Middle frontal gyrus (tissue), 1 donor: Measurements from ENCODE around the gene NPRL2.
A peak's percentile ranks its signal among the peaks of the same experiment; 100 is the strongest.

ENCODE experiments used
- DNase-seq: peaks from one replicate; pipeline ENCODE4 v3.0.0-alpha.2; 2015; ENCODE audit warnings: low spot score; ENCODE audit errors: extremely low spot score

Gene NPRL2

GRCh38 chr3:50350527-50351322, at the start of gene NPRL2, which contains the start of gene CYB561D2:
TSS of gene NPRL2 (minus strand) at chr3:50350775. CDS start at chr3:50350652, 123 bp downstream.
TSS of gene CYB561D2 (plus strand) at chr3:50350862. CDS start at chr3:50351434, 572 bp downstream.
- DNase-seq, result peak; percentile 93

DNA sequence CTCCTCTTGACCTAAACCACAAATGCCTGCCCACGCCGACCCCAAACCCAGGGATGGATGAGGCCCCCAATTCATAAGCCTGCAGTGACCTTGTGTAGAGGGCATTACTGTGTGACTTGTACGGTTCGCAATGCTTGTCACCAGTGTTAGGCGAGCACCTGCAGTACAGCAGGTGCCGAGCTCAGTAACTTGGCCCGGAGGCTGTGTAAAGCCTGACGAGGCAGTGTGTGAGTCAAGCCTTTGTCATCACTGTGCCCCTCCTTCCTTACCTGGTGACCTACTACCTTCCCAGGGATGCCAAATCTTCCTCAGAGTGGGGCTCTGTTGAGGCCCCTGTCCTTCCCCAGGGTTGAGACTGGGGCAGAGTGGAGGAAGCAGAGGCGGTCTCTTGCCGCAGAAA, 45.9 kb upstream of the NPRL2 start:
- DNase-seq, result no peak

DNA sequence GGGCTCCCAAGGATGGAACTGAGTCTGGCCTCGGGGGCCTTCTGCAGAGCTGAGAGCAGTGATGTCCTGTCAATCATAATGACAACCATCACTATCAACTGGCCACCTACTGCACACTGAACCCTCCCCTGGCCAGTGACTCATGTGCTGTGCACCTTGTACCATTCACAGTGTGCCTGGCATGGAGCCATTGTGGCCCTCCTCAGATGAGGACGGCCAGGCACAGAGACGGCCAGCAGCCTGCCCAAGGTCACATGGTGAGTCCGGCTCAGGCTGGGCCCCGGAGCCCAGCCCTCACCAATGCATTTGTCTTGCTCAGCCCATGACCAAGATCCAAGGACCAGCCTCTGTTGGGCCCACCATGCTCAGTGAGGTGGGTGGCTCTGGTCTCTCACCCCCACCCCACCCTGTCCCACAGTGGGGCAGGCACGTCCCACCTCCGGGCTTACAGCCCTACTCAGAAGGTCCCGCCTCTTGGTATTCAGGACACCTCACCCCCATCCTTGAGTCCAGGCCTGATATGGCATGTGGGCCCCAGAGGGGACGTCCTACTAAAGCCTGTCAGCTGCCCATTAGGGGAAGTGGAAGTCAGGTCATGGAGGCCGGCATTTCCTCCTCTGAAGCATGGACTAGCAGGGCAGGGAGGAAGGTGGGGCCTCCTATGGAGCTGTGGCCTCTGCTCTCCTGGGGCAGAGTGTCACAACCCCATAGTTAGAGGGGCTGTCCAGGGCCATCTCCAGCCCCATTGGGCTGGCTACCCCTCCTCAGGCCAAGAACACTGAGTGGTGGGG, 44.7 kb upstream of the NPRL2 start:
- DNase-seq, result no peak

GRCh38 chr3:50393061-50393460, 42.5 kb upstream of the NPRL2 start:
- DNase-seq, result no peak

GRCh38 chr3:50392101-50392715, 41.6 kb upstream of the NPRL2 start:
- no peak for DNase-seq

DNA sequence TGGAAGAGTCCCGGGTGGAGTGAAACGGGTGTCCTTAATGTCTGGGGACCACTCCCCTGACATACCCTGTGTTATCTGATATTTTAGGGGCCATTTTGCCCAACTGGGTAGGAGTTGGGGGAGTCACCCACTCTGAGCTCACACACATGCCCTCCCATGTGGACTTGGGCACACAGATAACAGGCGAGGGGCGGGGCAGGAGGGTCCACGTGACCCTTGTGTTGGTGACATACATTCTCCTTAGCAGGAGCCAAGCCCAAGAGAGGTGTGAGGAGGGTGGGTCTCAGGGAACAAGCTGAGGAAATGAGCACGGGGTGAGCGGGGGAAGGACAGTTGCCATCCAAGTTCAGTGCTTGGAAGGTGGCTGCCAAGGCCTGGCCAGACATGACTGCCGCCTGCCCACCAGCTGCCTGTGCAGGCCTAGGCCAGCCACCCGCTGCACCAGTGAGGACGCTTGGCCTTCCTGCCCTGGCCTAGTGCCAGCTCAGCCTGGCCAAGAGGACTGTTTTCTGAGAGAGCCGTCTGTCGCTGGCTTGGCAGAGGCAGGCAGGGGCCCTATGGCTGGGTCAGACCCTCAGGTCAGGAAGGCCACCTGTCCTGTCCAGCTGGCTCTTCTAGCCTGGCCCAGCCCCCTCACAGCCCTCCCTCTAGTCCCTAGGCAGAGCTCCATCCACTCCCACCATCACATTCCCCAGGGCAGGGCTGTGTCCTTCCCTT, 40.1 kb upstream of the NPRL2 start:
- no peak for DNase-seq

DNA sequence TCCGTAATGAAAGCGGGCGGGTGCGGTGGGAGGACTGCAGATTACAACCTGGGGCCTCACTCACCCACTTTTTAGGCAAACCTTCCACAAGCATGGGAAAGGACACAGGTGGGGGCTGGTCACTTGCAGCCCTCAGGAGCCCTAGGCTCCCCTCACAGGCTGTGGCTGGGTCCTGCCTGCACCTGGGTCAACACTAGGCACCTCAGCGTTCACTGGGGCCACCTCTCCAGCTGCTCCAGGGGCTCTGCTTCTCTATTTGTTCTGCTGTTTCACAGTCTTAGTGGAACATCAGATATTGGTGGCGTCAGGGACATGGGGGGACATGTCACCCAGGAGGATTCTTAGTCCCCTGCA, 38.8 kb upstream of the NPRL2 start:
- no peak for DNase-seq

DNA sequence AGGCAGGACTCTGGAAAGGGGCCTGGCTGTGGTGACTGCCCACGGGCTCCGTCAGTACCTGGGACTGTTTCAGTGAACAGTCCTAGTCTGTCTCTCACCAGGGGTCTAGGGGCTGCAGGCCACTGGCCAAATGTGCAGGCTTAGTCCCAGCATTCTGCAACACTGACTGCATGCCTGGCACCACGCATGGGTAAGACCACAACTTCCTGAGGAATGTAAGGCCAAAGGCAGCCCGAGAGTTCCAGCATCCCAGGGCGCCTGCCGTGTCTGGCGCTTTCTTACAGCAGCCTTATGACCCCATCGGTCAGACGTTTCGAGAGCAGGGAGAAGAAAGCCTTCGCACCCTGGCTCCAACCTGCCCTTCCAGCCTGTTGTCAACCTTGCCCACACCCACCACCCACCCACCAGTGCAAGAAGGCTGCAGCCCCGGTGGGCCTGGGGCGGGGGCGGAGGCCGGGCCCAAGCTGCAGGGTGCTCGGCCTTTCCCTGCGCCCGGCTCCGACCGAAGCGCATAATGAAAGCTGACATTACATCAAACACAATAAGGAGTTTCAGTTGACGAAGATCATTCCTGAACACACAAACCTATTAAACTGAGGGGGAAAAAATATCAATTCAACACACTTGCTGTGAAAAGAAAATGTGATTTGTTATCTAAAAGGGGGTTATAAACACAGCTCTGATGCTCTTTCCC, 38.3 kb upstream of the NPRL2 start:
- no peak for DNase-seq

DNA sequence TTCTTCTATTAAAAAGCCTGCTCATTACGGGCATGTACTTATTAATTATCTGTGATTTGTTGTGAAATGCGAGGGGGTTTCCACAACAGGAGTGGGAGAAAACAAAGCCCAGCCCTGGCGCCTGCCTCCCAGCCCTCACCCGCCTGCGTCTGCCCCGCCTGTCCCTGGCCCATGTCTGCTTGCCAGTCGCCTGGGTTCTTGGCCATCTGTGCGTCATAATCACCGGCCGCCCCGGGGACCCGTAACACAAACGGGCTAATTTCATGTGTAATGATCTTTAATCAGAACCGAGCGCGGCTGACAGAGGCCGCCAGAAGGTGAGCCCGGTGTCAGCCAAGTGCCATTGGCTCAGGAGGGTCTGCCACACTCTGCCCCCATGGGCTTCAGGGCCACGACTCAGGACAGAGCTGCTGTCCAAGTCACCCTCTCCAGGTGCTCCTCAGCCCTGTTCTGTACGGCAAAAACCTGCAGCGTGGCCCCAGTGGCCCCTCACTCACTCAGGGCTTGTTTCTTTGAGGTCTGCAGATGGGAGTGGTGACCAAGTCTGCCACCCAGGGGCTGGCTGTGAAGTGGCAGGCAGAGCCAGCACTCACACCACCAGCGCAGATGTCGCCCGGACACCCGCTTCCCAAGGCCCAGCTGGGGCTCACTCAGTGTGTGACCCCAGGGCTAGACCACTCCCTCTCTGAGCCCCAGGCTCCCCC, 37.6 kb upstream of the NPRL2 start:
- DNase-seq, result no peak

DNA sequence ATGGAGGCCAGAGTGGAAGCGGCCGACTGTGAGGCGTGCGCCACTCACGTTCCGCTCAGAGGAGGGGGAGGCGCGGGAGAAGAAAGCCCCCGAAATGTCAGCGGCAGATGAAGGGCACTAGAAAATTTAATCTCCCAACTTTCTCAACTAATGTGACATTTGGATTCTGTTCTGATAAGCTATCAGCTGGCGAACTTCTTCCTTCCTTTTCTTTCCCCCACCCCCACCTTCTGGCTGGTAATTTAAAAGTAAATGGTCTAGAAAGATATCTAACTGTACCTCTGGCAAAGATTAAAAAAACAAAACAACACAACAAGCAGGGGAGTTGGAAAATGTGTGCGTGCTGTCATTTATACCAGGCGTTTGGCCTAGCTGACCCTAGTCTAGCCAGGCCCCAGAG, 35.2 kb upstream of the NPRL2 start:
- DNase-seq, result no peak

- no peak for DNase-seq
Observed at GRCh38 chr3:50383750-50384149, 33.2 kb upstream of the NPRL2 start.

GRCh38 chr3:50382722-50383121, 32.1 kb upstream of the NPRL2 start:
- DNase-seq, result no peak

GRCh38 chr3:50381383-50381782, 30.8 kb upstream of the NPRL2 start:
- no peak for DNase-seq

GRCh38 chr3:50380405-50381085, 30.0 kb upstream of the NPRL2 start:
- no peak for DNase-seq

- DNase-seq, result no peak
Observed at GRCh38 chr3:50378757-50379156, 28.2 kb upstream of the NPRL2 start.

DNA sequence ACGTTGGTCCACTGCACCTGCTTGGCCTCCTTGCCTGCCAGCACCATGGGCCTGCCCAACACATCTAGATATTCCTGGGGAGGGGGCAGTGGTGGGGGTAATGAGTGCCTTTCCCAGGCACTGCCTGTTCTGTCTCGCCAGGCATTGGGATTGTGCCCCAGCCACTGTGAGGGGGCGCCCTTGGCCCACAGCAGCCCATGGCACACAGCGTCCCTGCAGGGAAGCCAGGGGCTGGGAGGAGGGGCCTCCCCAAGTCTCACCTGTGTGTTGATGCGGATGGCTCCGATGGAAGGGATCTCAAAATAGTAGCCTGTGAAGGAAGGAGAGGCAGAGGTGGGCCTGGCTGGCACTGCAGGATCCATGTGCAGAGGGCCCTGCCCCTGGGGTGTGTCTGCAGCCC, 27.4 kb upstream of the NPRL2 start:
- no peak for DNase-seq

DNA sequence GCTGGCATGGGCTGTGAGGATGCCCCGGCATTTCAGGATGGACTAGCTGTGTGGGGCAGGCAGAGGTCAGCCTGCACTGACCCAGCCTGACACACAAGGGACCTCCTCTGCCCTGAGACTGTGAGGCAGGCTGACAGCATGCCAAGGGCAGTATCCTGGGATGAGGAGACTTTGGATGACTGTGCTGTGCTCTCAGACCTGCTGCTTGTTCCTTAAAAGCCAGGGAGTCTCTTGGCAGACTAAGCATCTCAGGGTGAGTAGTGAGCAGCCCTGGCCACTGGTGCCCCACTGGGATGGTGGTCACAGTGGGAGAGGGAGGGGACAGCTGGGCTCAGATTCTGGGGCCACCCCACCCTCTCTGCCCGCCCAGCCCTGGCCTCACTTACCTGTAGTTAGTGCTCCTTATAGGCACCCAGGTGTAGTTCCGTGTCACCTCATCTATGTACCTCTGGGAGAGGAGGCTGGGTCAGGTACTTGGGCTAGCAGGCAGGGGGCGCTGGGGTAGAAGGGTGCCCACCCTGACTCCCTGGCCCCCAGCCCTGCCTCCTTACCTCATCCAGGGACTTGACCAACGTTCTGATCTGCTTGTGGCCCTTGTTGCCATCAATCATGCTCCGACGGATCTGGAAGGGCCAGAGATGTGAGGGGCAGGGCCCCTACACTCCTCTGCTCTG, 24.8 kb upstream of the NPRL2 start:
- no peak for DNase-seq

- DNase-seq, result no peak
Observed at GRCh38 chr3:50374363-50375257, 24.0 kb upstream of the NPRL2 start.
